MM.1S (cell line): ENCODE data around the gene CYTIP.

Experiments used
- DNase-seq: peaks from one replicate; pipeline ENCODE4 v3.0.0-alpha.2; 2015
- H2AFZ ChIP-seq: fragments of 300-600 bp; sonication (generic); 2 replicates; pipeline ENCODE4 v1.6.0; 2016; ENCODE audit warnings: antibody characterized with exemption, low read length
- H3F3A ChIP-seq: fragments of 300-600 bp; sonication (generic); 2 replicates; pipeline ENCODE4 v1.6.1; 2016; ENCODE audit warnings: mild to moderate bottlenecking, antibody characterized with exemption, low read length, moderate library complexity, mixed read lengths; ENCODE audit not compliant: insufficient read depth
- H3K27ac ChIP-seq: fragments of 300-600 bp; sonication (generic); 2 replicates; pipeline ENCODE4 v1.5.1; 2016; ENCODE audit warnings: mild to moderate bottlenecking, low read length
- H3K27me3 ChIP-seq: fragments of 300-600 bp; sonication (generic); replicated peaks from 2 replicates; pipeline ENCODE4 v1.6.0; 2016; ENCODE audit warnings: low read length; ENCODE audit not compliant: insufficient read depth
- H3K36me3 ChIP-seq: fragments of 300-600 bp; sonication (generic); replicated peaks from 2 replicates; pipeline ENCODE4 v1.6.1; 2016; ENCODE audit warnings: mild to moderate bottlenecking, low read length, mixed read lengths; ENCODE audit not compliant: insufficient read depth
- H3K4me1 ChIP-seq: fragments of 300-600 bp; sonication (generic); 2 replicates; pipeline ENCODE4 v1.6.1; 2016; ENCODE audit warnings: low read length, mixed read lengths
- H3K4me2 ChIP-seq: fragments of 300-600 bp; sonication (generic); 2 replicates; pipeline ENCODE4 v1.6.0; 2016; ENCODE audit warnings: low read depth, low read length
- H3K4me3 ChIP-seq: fragments of 300-600 bp; sonication (generic); 2 replicates; pipeline ENCODE4 v1.5.1; 2016; ENCODE audit warnings: low read length, mixed read lengths
- H3K79me2 ChIP-seq: fragments of 300-600 bp; sonication (generic); 2 replicates; pipeline ENCODE4 v1.6.1; 2016; ENCODE audit warnings: mixed run types, low read length, mixed read lengths
- H3K9ac ChIP-seq: fragments of 300-600 bp; sonication (generic); 2 replicates; pipeline ENCODE4 v1.6.1; 2016; ENCODE audit warnings: low read length, mixed read lengths
- H3K9me2 ChIP-seq: fragments of 300-600 bp; sonication (generic); replicated peaks from 2 replicates; pipeline ENCODE4 v1.6.1; 2016; ENCODE audit warnings: mild to moderate bottlenecking, low read length, mixed read lengths; ENCODE audit not compliant: insufficient read depth
- H3K9me3 ChIP-seq: fragments of 300-600 bp; sonication (generic); replicated peaks from 2 replicates; pipeline ENCODE4 v1.6.1; 2016; ENCODE audit warnings: mild to moderate bottlenecking, low read length, mixed read lengths; ENCODE audit not compliant: insufficient read depth
- H4K20me1 ChIP-seq: fragments of 300-600 bp; sonication (generic); 2 replicates; pipeline ENCODE4 v1.6.1; 2016; ENCODE audit warnings: mild to moderate bottlenecking, low read length, moderate library complexity, mixed read lengths; ENCODE audit not compliant: insufficient read depth
- CTCF ChIP-seq: fragments of 300-600 bp; sonication (generic); IDR thresholded peaks from 2 replicates; pipeline ENCODE4 v1.5.1; 2016; ENCODE audit warnings: antibody characterized with exemption, low read length, mixed read lengths
- EZH2 ChIP-seq: fragments of 300-600 bp; sonication (generic); optimal IDR thresholded peaks from 2 replicates; pipeline ENCODE3; 2017; ENCODE audit warnings: low read depth, mild to moderate bottlenecking, antibody characterized with exemption, low read length, mixed read lengths
- EZH2phosphoT487 ChIP-seq: fragments of 300-600 bp; sonication (generic); IDR thresholded peaks from 2 replicates; pipeline ENCODE4 v1.6.1; 2018; ENCODE audit warnings: antibody characterized with exemption, low read length

CYTIP gene

GRCh38 chr2:157419031-157419575 is 24.8 kb downstream of the CYTIP start:
- TF ChIP-seq EZH2 (no peak), EZH2phosphoT487 (no peak), CTCF (no peak)
- H3F3A ChIP-seq: peaks cover 17% of the 10 kb centered on the region
- no peak overlapping the region for H2AFZ ChIP-seq
- peaks cover 4% of the 10 kb centered on the region; the same call in 1 of the 2 replicates for H3K4me1 ChIP-seq
- DNase-seq: no peak
- no peak overlapping the region for H3K4me2 ChIP-seq
- no peaks in the 10 kb centered on the region for H4K20me1 ChIP-seq
- peaks cover 30% of the 10 kb centered on the region for H3K36me3 ChIP-seq
- no peaks in the 10 kb centered on the region for H3K9me2 ChIP-seq
- H3K79me2 ChIP-seq: peaks cover 76% of the 10 kb centered on the region
- no peaks in the 10 kb centered on the region for H3K9me3 ChIP-seq
- no peaks in the 10 kb centered on the region for H3K27me3 ChIP-seq
- H3K4me3 ChIP-seq: no peak overlapping the region
- H3K9ac ChIP-seq: no peak overlapping the region
- no peak overlapping the region for H3K27ac ChIP-seq

GRCh38 chr2:157418239-157418641 is 25.6 kb downstream of the CYTIP start:
- no peak overlapping the region for H3K9ac ChIP-seq
- H3F3A ChIP-seq: peaks cover 17% of the 10 kb centered on the region; the same call in 1 of the 2 replicates
- no peaks in the 10 kb centered on the region for H3K9me2 ChIP-seq
- H3K4me1 ChIP-seq: peaks cover 4% of the 10 kb centered on the region; the same call in 1 of the 2 replicates
- H4K20me1 ChIP-seq: no peaks in the 10 kb centered on the region
- H3K27me3 ChIP-seq: no peaks in the 10 kb centered on the region
- no peak for DNase-seq
- H2AFZ ChIP-seq: no peak overlapping the region
- no peak overlapping the region for H3K27ac ChIP-seq
- H3K79me2 ChIP-seq: peaks cover 67% of the 10 kb centered on the region
- H3K36me3 ChIP-seq: peaks cover 30% of the 10 kb centered on the region
- H3K4me3 ChIP-seq: no peak overlapping the region
- no peak overlapping the region for H3K4me2 ChIP-seq
- TF ChIP-seq EZH2phosphoT487 (no peak), CTCF (no peak), EZH2 (no peak)
- H3K9me3 ChIP-seq: no peaks in the 10 kb centered on the region

- Histone ChIP-seq H2AFZ (no peak overlapping the region), H3K9me2 (no peaks in the 10 kb centered on the region), H3F3A (peaks cover 11% of the 10 kb centered on the region; the same call in 1 of the 2 replicates), H3K4me1 (peaks cover 4% of the 10 kb centered on the region; the same call in 1 of the 2 replicates), H3K79me2 (peaks cover 41% of the 10 kb centered on the region), H3K9me3 (no peaks in the 10 kb centered on the region), H3K9ac (no peak overlapping the region), H4K20me1 (no peaks in the 10 kb centered on the region), H3K27ac (no peak overlapping the region), H3K27me3 (no peaks in the 10 kb centered on the region), H3K4me3 (no peak overlapping the region), H3K36me3 (peaks cover 27% of the 10 kb centered on the region), H3K4me2 (no peak overlapping the region)
- TF ChIP-seq EZH2 (no peak), EZH2phosphoT487 (no peak), CTCF (no peak)
- no peak for DNase-seq
Observed at GRCh38 chr2:157415591-157416101, 28.2 kb downstream of the CYTIP start.
